HL-60 (cell line): ENCODE results near the gene ENDOV.
A peak's percentile ranks its signal among the peaks of the same experiment; 100 is the strongest.

Source experiments
- DNase-seq, 2 experiments: peaks; one replicate each; pipeline ENCODE4 v3.0.0-alpha.2; 2010 to 2020; ENCODE audit warnings: low read depth in 1 of 2, low spot score in 1 of 2
- H3K27ac ChIP-seq: fragments of 250-450 bp; sonication (Bioruptor Pico); replicated peaks from 2 replicates; pipeline ENCODE4 v1.5.1; 2020; ENCODE audit warnings: mild to moderate bottlenecking, moderate library complexity
- H3K27me3 ChIP-seq: fragments of 250-450 bp; sonication (Bioruptor Pico); 2 replicates; pipeline ENCODE4 v1.5.1; 2021; ENCODE audit warnings: mild to moderate bottlenecking, moderate library complexity; ENCODE audit not compliant: insufficient read depth, poor library complexity, severe bottlenecking
- H3K4me3 ChIP-seq: replicated peaks from 2 replicates; pipeline ENCODE4 v1.5.1; 2011; ENCODE audit warnings: mild to moderate bottlenecking, control low read depth, low read length; ENCODE audit not compliant: insufficient read depth
- GABPA ChIP-seq: IDR thresholded peaks from 2 replicates; pipeline ENCODE4 v1.6.1; 2012; ENCODE audit warnings: low read depth
- POLR2AphosphoS5 ChIP-seq: IDR thresholded peaks from 2 replicates; pipeline ENCODE4 v1.6.1; 2012; ENCODE audit warnings: low read depth
- REST ChIP-seq: IDR thresholded peaks from 2 replicates; pipeline ENCODE4 v1.6.1; 2012; ENCODE audit warnings: low read depth; ENCODE audit not compliant: insufficient replicate concordance
- SPI1 ChIP-seq: IDR thresholded peaks from 2 replicates; pipeline ENCODE4 v1.6.1; 2012; ENCODE audit warnings: low read depth, mild to moderate bottlenecking, borderline replicate concordance
- TF ChIP-seq, protein P1 (sequence below): IDR thresholded peaks from one replicate; pipeline ENCODE4 v1.5.1; 2011; ENCODE audit warnings: low read length, control low read depth, inconsistent platforms; ENCODE audit not compliant: insufficient read depth

ENDOV gene

GRCh38 chr17:80452173-80452915 lies 37.4 kb downstream of the ENDOV start:
- H3K27ac ChIP-seq = no peak overlapping the region
- TF ChIP-seq REST (no peak), GABPA (no peak), SPI1 (no peak), POLR2AphosphoS5 (no peak)
- TF ChIP-seq, protein P1, sequence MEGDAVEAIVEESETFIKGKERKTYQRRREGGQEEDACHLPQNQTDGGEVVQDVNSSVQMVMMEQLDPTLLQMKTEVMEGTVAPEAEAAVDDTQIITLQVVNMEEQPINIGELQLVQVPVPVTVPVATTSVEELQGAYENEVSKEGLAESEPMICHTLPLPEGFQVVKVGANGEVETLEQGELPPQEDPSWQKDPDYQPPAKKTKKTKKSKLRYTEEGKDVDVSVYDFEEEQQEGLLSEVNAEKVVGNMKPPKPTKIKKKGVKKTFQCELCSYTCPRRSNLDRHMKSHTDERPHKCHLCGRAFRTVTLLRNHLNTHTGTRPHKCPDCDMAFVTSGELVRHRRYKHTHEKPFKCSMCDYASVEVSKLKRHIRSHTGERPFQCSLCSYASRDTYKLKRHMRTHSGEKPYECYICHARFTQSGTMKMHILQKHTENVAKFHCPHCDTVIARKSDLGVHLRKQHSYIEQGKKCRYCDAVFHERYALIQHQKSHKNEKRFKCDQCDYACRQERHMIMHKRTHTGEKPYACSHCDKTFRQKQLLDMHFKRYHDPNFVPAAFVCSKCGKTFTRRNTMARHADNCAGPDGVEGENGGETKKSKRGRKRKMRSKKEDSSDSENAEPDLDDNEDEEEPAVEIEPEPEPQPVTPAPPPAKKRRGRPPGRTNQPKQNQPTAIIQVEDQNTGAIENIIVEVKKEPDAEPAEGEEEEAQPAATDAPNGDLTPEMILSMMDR = no peak
- no peak for DNase-seq

GRCh38 chr17:80453126-80453997 lies 38.4 kb downstream of the ENDOV start:
- no peak overlapping the region; the same call in 1 of the 2 replicates for H3K4me3 ChIP-seq
- TF ChIP-seq POLR2AphosphoS5 (no peak), SPI1 (no peak), REST (no peak), GABPA (no peak)
- TF ChIP-seq, protein P1 = no peak
- DNase-seq = no peak
- H3K27ac ChIP-seq = peak overlapping the region; percentile 91; the same call in 1 of the 2 replicates
- H3K27me3 ChIP-seq = no peaks in the 10 kb centered on the region

More at GRCh38 chr17:80452173-80452915, 37.4 kb downstream of the ENDOV start:
- Histone ChIP-seq H3K27me3 (no peaks in the 10 kb centered on the region), H3K4me3 (no peak overlapping the region)

GRCh38 chr17:80453998-80454556 lies 39.1 kb downstream of the ENDOV start:
- no peak for DNase-seq
- H3K4me3 ChIP-seq = peak overlapping the region; percentile 54
- TF ChIP-seq, protein P1 = no peak
- TF ChIP-seq GABPA = no peak
- no peak for TF ChIP-seq POLR2AphosphoS5
- no peak for TF ChIP-seq SPI1
- no peak for TF ChIP-seq REST
- H3K27ac ChIP-seq = peak overlapping the region; percentile 91
- no peaks in the 10 kb centered on the region for H3K27me3 ChIP-seq
